Astrocyte of the cerebellum (primary cell): ENCODE measurements around the gene EARS2.

ENCODE experiments used
- DNase-seq: peaks from one replicate; pipeline ENCODE4 v3.0.0-alpha.2; 2011; ENCODE audit warnings: low read depth
- H3K4me3 ChIP-seq: 2 replicates; pipeline ENCODE4 v1.5.1; 2011; ENCODE audit warnings: mild to moderate bottlenecking, low read depth, low read length, moderate library complexity
- in situ Hi-C: cut with HindIII; loops from 2 replicates; pipeline ENCODE4 v1.10.0; 2017; ENCODE audit warnings: low sequenced_read_pairs
- TF ChIP-seq, protein P1 (sequence below): IDR thresholded peaks from 2 replicates; pipeline ENCODE4 v1.5.1; 2012; ENCODE audit warnings: low read length, low read depth, moderate library complexity, mild to moderate bottlenecking; ENCODE audit errors: missing control alignments

The EARS2 gene

DNA sequence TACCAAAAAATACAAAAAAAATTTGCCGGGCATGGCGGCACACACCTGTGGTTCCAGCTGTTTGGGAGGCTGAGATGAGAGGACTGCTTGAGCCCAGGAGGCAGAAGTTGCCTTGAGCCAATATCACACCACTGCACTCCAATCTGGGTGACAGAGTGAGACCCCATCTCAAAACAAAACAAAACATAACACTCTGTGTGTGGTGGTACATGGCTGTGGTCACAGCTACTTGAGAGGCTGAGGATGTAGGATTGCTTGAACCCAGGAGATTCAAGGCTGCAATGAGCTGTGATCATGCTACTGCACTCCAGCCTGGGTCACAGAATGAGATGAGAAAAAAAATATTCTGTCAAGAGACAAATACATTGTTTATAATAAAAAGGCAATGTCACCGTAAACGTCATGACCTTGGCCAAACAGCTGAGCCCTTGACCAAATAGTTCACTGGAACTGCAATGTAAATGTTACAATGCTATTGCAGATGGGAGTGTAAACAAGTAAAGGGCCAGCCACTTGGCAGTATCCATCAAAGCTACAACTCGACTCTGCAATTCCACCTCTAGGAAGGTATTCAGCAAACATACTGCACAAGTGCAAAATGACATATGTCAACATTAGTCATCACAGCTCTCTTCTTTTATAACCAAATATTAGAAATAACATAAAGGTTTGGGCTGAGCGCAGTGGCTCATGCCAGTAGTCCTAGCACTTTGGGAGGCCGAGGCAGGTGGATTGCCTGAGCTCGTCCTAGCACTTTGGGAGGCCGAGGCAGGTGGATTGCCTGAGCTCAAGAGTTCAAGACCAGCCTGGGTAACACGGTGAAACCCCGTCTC is 16.9 kb downstream of the EARS2 start:
- DNase-seq = no peak
- TF ChIP-seq, protein P1, sequence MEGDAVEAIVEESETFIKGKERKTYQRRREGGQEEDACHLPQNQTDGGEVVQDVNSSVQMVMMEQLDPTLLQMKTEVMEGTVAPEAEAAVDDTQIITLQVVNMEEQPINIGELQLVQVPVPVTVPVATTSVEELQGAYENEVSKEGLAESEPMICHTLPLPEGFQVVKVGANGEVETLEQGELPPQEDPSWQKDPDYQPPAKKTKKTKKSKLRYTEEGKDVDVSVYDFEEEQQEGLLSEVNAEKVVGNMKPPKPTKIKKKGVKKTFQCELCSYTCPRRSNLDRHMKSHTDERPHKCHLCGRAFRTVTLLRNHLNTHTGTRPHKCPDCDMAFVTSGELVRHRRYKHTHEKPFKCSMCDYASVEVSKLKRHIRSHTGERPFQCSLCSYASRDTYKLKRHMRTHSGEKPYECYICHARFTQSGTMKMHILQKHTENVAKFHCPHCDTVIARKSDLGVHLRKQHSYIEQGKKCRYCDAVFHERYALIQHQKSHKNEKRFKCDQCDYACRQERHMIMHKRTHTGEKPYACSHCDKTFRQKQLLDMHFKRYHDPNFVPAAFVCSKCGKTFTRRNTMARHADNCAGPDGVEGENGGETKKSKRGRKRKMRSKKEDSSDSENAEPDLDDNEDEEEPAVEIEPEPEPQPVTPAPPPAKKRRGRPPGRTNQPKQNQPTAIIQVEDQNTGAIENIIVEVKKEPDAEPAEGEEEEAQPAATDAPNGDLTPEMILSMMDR = no peak
- no peak overlapping the region for H3K4me3 ChIP-seq
- in situ Hi-C loops = no loop called here

DNA sequence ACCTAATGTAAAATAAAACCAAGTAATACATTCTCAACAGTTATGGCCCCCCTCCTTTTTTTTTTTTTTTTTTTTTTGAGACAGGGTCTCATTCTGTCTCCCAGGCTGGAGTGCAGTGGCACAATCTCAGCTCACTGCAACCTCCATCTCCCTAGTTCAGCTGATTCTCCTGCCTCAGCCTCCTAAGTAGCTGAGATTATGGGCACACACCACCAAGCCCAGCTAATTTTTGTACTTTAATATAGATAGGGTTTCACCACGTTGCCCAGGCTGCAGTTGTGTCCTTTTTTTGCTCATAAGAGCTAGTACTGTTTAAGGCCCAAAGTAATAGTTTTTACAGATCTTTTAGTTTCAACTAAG is 18.3 kb downstream of the EARS2 start:
- TF ChIP-seq, protein P1 = no peak
- in situ Hi-C loops = no loop called here
- H3K4me3 ChIP-seq = no peak overlapping the region
- no peak for DNase-seq

DNA sequence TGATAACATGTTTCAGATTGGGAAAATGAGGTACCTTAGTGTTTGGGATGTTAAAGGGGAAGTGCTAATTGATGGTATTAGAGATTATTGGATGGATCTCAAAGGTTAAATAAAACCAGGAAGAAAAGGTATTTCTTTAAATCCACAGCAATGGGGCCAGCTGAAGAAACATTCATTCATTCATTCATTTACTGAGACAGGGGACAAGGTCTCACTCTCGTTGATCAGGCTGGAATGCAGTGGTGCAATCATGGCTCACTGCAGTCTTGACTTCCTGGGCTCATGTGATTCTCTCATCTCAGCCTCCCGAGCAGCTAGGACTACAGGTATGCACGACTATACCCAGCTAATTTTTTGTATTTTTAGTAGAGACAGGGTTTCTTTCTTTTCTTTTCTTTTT is 19.8 kb downstream of the EARS2 start:
- TF ChIP-seq, protein P1 = no peak
- in situ Hi-C loops = no loop called here
- H3K4me3 ChIP-seq = no peak overlapping the region
- DNase-seq = no peak

DNA sequence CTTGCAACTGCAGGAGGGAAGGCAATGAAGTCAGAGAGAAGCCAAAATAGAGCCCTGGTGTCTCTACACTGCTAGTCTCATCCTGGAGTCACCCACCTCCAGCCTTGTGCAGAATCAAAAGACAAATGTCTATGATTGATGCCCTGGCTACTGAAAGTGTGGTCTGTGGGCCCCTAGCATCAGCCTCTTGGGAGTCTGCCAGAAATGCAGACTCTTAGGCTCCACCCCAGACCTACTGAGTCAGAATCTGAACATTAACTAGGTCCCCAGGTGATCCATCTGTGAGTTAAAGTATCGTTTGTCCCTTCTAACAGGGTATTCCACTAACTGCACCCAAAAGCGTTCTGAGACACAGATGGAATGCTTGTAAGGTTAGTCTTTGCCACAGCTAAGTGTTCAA is 21.2 kb downstream of the EARS2 start:
- in situ Hi-C loops = no loop called here
- DNase-seq = no peak
- H3K4me3 ChIP-seq = no peak overlapping the region
- TF ChIP-seq, protein P1 = no peak

DNA sequence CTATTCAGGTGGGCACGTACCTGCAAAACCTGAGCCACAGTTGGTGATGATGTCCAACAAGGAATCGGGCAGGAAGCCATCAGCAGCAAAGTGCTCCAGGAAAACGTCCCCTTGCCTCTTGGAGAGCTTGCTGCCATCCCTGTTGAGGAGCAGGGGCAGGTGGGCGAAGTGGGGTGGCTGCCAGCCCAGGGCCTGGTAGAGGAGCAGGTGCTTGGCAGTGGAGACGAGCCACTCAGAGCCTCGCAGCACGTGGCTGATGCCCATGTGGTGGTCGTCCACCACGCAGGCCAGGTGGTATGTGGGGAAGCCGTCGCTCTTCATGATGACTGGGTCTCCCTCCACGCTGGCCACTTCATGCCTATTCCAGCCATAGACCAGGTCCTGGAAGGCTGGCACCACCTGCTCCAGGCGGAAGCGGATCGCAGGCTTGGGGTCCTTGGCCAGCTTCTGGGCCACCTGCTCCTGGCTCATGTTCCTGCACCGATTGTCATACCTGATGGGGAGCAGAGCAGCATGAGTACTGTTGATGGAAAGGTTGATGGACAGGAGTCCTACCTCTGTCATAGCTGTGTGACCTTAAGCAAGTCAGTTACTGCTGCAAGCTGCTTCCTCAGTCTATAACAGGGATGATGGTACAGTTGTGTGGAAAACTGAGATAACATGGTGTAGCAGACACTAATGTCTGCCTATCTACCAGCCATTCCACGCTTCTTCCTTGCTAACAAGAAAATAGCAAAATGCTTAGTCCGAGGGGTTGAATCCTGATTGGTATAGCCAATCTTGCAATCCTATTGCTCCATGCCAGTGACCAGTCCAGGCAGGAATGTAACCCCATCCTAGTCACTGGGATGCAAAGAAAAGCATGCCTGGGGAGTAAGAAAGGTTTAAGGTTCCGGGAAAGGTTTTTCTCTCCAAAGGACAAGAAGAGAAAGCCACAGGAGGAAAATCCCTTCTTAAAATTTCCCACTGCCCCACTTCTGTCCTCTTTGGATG is 22.0 kb downstream of the EARS2 start:
- no peak overlapping the region for H3K4me3 ChIP-seq
- TF ChIP-seq, protein P1 = no peak
- in situ Hi-C loops = no loop called here
- no peak for DNase-seq

DNA sequence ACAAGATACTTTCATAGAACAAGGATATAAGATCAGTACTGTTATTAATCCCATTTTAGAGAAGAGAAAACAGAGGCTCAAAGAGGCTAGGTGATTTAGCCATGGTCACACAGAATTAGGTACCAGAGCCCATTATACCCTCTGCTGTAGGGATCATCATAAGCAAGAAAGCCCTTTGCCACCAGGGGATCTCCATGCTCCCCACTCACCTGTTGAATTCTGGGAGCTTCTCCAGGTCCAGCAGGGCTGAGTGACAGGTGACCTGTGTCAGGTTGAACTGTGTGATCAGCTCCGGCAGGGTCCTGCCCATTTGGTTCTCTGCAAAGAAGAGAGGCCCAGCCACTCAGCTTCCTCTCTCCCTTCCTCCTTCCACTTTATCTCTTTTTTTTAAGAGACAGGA is 24.7 kb downstream of the EARS2 start:
- no peak overlapping the region for H3K4me3 ChIP-seq
- TF ChIP-seq, protein P1 = no peak
- DNase-seq = no peak
- in situ Hi-C loops = no loop called here
